K562 (cell line): ENCODE measurements around the gene SNAI1. TPM values are rescaled to one million over a fixed set of nuclear protein-coding genes. Genes with fewer than 3 reads are reported as not detected.
A peak's percentile ranks its signal among the peaks of the same experiment; 100 is the strongest.

ENCODE experiments used
- ARID1B ChIP-seq: fragments of 450-650 bp; IDR thresholded peaks from 2 replicates; pipeline ENCODE4 v1.6.1; 2016; ENCODE audit warnings: antibody characterized with exemption, mild to moderate bottlenecking, inconsistent platforms
- ARNT ChIP-seq, 2 experiments: fragments of 450-650 bp; IDR thresholded peaks; 2 replicates each; pipeline ENCODE4 v1.6.1; 2016; ENCODE audit warnings: mild to moderate bottlenecking in 1 of 2
- ASH1L ChIP-seq: fragments of 450-650 bp; IDR thresholded peaks from 2 replicates; pipeline ENCODE4 v1.6.1; 2018; ENCODE audit warnings: borderline replicate concordance, mild to moderate bottlenecking, low read depth; ENCODE audit not compliant: partially characterized antibody
- COPS2 ChIP-seq: fragments of 450-650 bp; conservative IDR thresholded peaks from 2 replicates; pipeline ENCODE4 v1.6.1; 2016; ENCODE audit warnings: mild to moderate bottlenecking, moderate library complexity
- CSDE1 ChIP-seq, 2 experiments: fragments of 450-650 bp; IDR thresholded peaks; 2 replicates each; pipeline ENCODE4 v1.6.1; 2016; ENCODE audit warnings: mild to moderate bottlenecking in 1 of 2
- FOXA3 ChIP-seq, 2 experiments: fragments of 450-650 bp in 1 of 2; sonication (generic) in 1 of 2; formaldehyde crosslinking; IDR thresholded peaks in 1 of 2; conservative IDR thresholded peaks in 1 of 2; 2 replicates each; pipeline versions ENCODE4 v1.4.0 to v1.8.0; 2020 to 2022; ENCODE audit warnings: mild to moderate bottlenecking in 2 of 2, missing genetic modification reagents in 1 of 2
- HMGN3 ChIP-seq: IDR thresholded peaks from 2 replicates; pipeline ENCODE4 v1.6.1; 2011; ENCODE audit warnings: borderline replicate concordance, low read depth, mild to moderate bottlenecking, mixed read lengths, low read length; ENCODE audit not compliant: insufficient read length; ENCODE audit errors: extremely low read depth
- HNRNPL ChIP-seq: fragments of 200-400 bp; formaldehyde crosslinking; IDR thresholded peaks from 2 replicates; pipeline ENCODE4 v1.6.1; 2017; ENCODE audit warnings: low read depth, mild to moderate bottlenecking, low read length
- KHSRP ChIP-seq: fragments of 450-650 bp; IDR thresholded peaks from 2 replicates; pipeline ENCODE4 v1.6.1; 2017
- MTA1 ChIP-seq: fragments of 450-650 bp; IDR thresholded peaks from 2 replicates; pipeline ENCODE4 v1.6.1; 2017; ENCODE audit warnings: borderline replicate concordance
- MYC ChIP-seq, 2 experiments: fragments of 250-450 bp in 1 of 2; sonication (Bioruptor Pico) in 1 of 2; IDR thresholded peaks; 2 replicates each; pipeline versions ENCODE4 v1.5.1 to v1.6.1; 2012 to 2021; ENCODE audit warnings: low read depth in 2 of 2, borderline replicate concordance in 1 of 2, improper control_type of control experiment in 1 of 2, low read length in 1 of 2, mild to moderate bottlenecking in 1 of 2, moderate library complexity in 1 of 2
- MYNN ChIP-seq, 2 experiments: sonication (generic); formaldehyde crosslinking in 1 of 2; IDR thresholded peaks; 2 replicates each; pipeline versions ENCODE4 v1.5.0 to v1.6.1; 2016 to 2020; ENCODE audit warnings: antibody characterized with exemption in 1 of 2, missing genetic modification reagents in 1 of 2
- NBN ChIP-seq: fragments of 450-650 bp; IDR thresholded peaks from 2 replicates; pipeline ENCODE4 v1.6.1; 2016; ENCODE audit warnings: low read depth, mild to moderate bottlenecking
- POLR3G ChIP-seq: IDR thresholded peaks from 2 replicates; pipeline ENCODE4 v1.6.1; 2011; ENCODE audit not compliant: insufficient read length, insufficient replicate concordance; ENCODE audit errors: extremely low read depth
- SIX5 ChIP-seq, 2 experiments: IDR thresholded peaks; 2 replicates each; pipeline ENCODE4 v1.6.1; 2011; ENCODE audit warnings: low read length in 2 of 2, borderline replicate concordance in 1 of 2, low read depth in 1 of 2, mild to moderate bottlenecking in 1 of 2, moderate library complexity in 1 of 2; ENCODE audit not compliant: insufficient read depth in 1 of 2
- SMARCA5 ChIP-seq: fragments of 450-650 bp; IDR thresholded peaks from 2 replicates; pipeline ENCODE4 v1.6.1; 2016
- SNRNP70 ChIP-seq: fragments of 200-400 bp; formaldehyde crosslinking; optimal IDR thresholded peaks from 2 replicates; pipeline ENCODE3; 2017; ENCODE audit warnings: low read depth, low read length
- SUPT5H ChIP-seq: fragments of 450-650 bp; IDR thresholded peaks from 2 replicates; pipeline ENCODE4 v1.6.1; 2016
- TCF3 ChIP-seq: sonication (generic); formaldehyde crosslinking; IDR thresholded peaks from 2 replicates; pipeline ENCODE4 v1.4.0; 2020; ENCODE audit warnings: mild to moderate bottlenecking, missing genetic modification reagents
- TGIF2 ChIP-seq: sonication (generic); formaldehyde crosslinking; IDR thresholded peaks from 2 replicates; pipeline ENCODE4 v1.8.1; 2022; ENCODE audit warnings: mild to moderate bottlenecking, missing genetic modification reagents, moderate library complexity
- U2AF2 ChIP-seq: fragments of 200-400 bp; formaldehyde crosslinking; optimal IDR thresholded peaks from 2 replicates; pipeline ENCODE3; 2017; ENCODE audit warnings: low read depth, mild to moderate bottlenecking, low read length
- ZC3H4 ChIP-seq: sonication (generic); formaldehyde crosslinking; IDR thresholded peaks from 2 replicates; pipeline ENCODE4 v1.9.0; 2021; ENCODE audit warnings: missing genetic modification reagents, borderline replicate concordance
- ZKSCAN8 ChIP-seq: fragments of 200-800 bp; sonication (Bioruptor generic); IDR thresholded peaks from 2 replicates; pipeline ENCODE4 v1.6.1; 2016; ENCODE audit warnings: missing genetic modification characterization, missing compliant biosample characterization
- ZNF197 ChIP-seq: fragments of 200-800 bp; sonication (Bioruptor generic); IDR thresholded peaks from 2 replicates; pipeline ENCODE4 v1.6.1; 2016; ENCODE audit warnings: low read depth, missing genetic modification characterization, missing compliant biosample characterization
- ZNF232 ChIP-seq: sonication (generic); formaldehyde crosslinking; IDR thresholded peaks from 2 replicates; pipeline ENCODE4 v1.8.0; 2022; ENCODE audit warnings: mild to moderate bottlenecking, missing genetic modification reagents
- ZNF707 ChIP-seq: fragments of 250-450 bp; sonication (Bioruptor Pico); conservative IDR thresholded peaks from 2 replicates; pipeline ENCODE4 v1.8.0; 2022; ENCODE audit warnings: inconsistent platforms, mild to moderate bottlenecking, moderate library complexity
- polyA plus RNA-seq, 8 experiments: library from polyadenylated mRNA; depleted of rRNA in 4 of 8; stranded (reverse) in 5 of 8; unstranded in 3 of 8; fragments of >200 nt; fragmentation: Nextera tagmentation in 2 of 8; fragmentation: Illumina TruSeq in 1 of 8; extraction: Ambion mirVana in 2 of 8; extraction: Trizol in 1 of 8; gene quantifications; 2 replicates each; pipeline versions ENCODE4 v1.2.1 to v1.2.3, GENCODE V29; 2011 to 2014; ENCODE audit warnings: inconsistent platforms in 1 of 8, missing spikeins in 1 of 8
- total RNA-seq, 7 experiments: library from RNA; depleted of rRNA in 6 of 7; stranded (reverse); fragments of >200 nt in 6 of 7; fragmentation: Illumina TruSeq in 2 of 7; extraction: Trizol in 2 of 7; gene quantifications; 2 replicates each; pipeline versions ENCODE4 v1.2.1 to v1.2.3, GENCODE V29; 2011 to 2021; ENCODE audit warnings: low replicate concordance in 1 of 7
- TF ChIP-seq, protein P1 (sequence below): fragments of 250-450 bp; sonication (Bioruptor Pico); IDR thresholded peaks from 2 replicates; pipeline ENCODE4 v1.5.0; 2020; ENCODE audit warnings: mild to moderate bottlenecking, borderline replicate concordance

SNAI1 gene
- total and polyA plus RNA-seq, 9 of the 15 experiments (the other 6 are each of a cell fraction or from before 2014, with no cell fraction given) = 0.32 to 11.6 (median 2.0) TPM

- no peak for TF ChIP-seq U2AF2
- TF ChIP-seq ZNF197 = 0 out of 2 replicates have a peak, but pooled peaks have one; percentile 32
- no peak for TF ChIP-seq ZNF232 (CRISPR knock-in tag)
- 0 out of 2 replicates have a peak, but pooled peaks have one; percentile 20 for TF ChIP-seq ARID1B
- no peak for TF ChIP-seq SIX5 (IDR thresholded peaks at IDR 0.05; ENCODE audit: borderline replicate concordance in 1 of 2, insufficient read depth in 1 of 2, low read depth in 1 of 2, low read length in 2 of 2)
- TF ChIP-seq HMGN3 = no peak
- no peak for TF ChIP-seq ZNF707 (CRISPR knock-in tag)
- TF ChIP-seq FOXA3 (CRISPR knock-in tag; conservative IDR thresholded peaks at IDR 0.05 in 1 of 2, IDR thresholded peaks at IDR 0.05 in 1 of 2) = no peak
- TF ChIP-seq SMARCA5 = no peak
- TF ChIP-seq KHSRP = no peak
- no peak for TF ChIP-seq SUPT5H
- TF ChIP-seq TCF3 (CRISPR knock-in tag) = no peak
- TF ChIP-seq POLR3G = no peak
- TF ChIP-seq COPS2 = no peak
- TF ChIP-seq NBN = no peak
- TF ChIP-seq ASH1L = no peak
- TF ChIP-seq TGIF2 (CRISPR knock-in tag) = no peak
- TF ChIP-seq, protein P1, sequence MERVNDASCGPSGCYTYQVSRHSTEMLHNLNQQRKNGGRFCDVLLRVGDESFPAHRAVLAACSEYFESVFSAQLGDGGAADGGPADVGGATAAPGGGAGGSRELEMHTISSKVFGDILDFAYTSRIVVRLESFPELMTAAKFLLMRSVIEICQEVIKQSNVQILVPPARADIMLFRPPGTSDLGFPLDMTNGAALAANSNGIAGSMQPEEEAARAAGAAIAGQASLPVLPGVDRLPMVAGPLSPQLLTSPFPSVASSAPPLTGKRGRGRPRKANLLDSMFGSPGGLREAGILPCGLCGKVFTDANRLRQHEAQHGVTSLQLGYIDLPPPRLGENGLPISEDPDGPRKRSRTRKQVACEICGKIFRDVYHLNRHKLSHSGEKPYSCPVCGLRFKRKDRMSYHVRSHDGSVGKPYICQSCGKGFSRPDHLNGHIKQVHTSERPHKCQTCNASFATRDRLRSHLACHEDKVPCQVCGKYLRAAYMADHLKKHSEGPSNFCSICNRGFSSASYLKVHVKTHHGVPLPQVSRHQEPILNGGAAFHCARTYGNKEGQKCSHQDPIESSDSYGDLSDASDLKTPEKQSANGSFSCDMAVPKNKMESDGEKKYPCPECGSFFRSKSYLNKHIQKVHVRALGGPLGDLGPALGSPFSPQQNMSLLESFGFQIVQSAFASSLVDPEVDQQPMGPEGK = no peak
- no peak for TF ChIP-seq ARNT (IDR thresholded peaks at IDR 0.05)
- TF ChIP-seq MYNN (IDR thresholded peaks at IDR 0.05) = no peak
- no peak for TF ChIP-seq MYNN (CRISPR knock-in tag; IDR thresholded peaks at IDR 0.05)
- TF ChIP-seq MTA1 = no peak
- TF ChIP-seq ZKSCAN8 (CRISPR knock-in tag) = 0 out of 2 replicates have a peak, but pooled peaks have one; percentile 53
- no peak for TF ChIP-seq HNRNPL
- TF ChIP-seq SNRNP70 = no peak
- no peak for TF ChIP-seq MYC (IDR thresholded peaks at IDR 0.05; ENCODE audit: low read depth, low read length)
- no peak for TF ChIP-seq MYC (CRISPR knock-in tag; IDR thresholded peaks at IDR 0.05; ENCODE audit: borderline replicate concordance, low read depth)
- TF ChIP-seq CSDE1 (IDR thresholded peaks at IDR 0.05) = no peak
- TF ChIP-seq ZC3H4 (CRISPR knock-in tag) = no peak
These were observed 6.7 kb downstream of the SNAI1 start (continued) for GRCh38 chr20:49989234-49990065.
